HG02642 (cell line): ENCODE measurements around the gene LBHD2.
"Not testable (repeated sequence)": the region's sequence is repeated elsewhere in the genome, so short reads cannot be mapped to it uniquely, and the experiment has no call there.

Experiments
- ATAC-seq: cut with Tn5 transposase; IDR thresholded peaks from one replicate; pipeline ENCODE4 v1.9.1; 2021; ENCODE audit warnings: mild to moderate bottlenecking; ENCODE audit not compliant: unreplicated experiment, poor library complexity

The LBHD2 gene

GRCh38 chr14:103116636-103117035 is 32.6 kb downstream of the LBHD2 start:
- no peak for ATAC-seq

GRCh38 chr14:103117499-103117898 is 33.5 kb downstream of the LBHD2 start:
- not testable (repeated sequence) for ATAC-seq

- no peak for ATAC-seq
These were observed 34.1 kb downstream of the LBHD2 start for GRCh38 chr14:103118018-103118662.

- ATAC-seq, result no peak
These were observed 34.8 kb downstream of the LBHD2 start for GRCh38 chr14:103118663-103119404.

- ATAC-seq, result not testable (repeated sequence)
These were observed 35.5 kb downstream of the LBHD2 start for GRCh38 chr14:103119527-103119926.

- no peak for ATAC-seq
These were observed 37.3 kb downstream of the LBHD2 start for GRCh38 chr14:103121121-103121845.

GRCh38 chr14:103121846-103122584 is 38.0 kb downstream of the LBHD2 start:
- no peak for ATAC-seq

GRCh38 chr14:103122585-103122946 is 38.6 kb downstream of the LBHD2 start:
- no peak for ATAC-seq

- no peak for ATAC-seq
These were observed 39.1 kb downstream of the LBHD2 start, which contains the start of gene TNFAIP2 for GRCh38 chr14:103122947-103123633. TSS of gene TNFAIP2 (plus strand) at chr14:103123461. CDS start at chr14:103126458, 2,997 bp downstream.

- no peak for ATAC-seq
These were observed 39.9 kb downstream of the LBHD2 start for GRCh38 chr14:103123634-103124500.

GRCh38 chr14:103124501-103125001 is 40.5 kb downstream of the LBHD2 start:
- no peak for ATAC-seq

- ATAC-seq, result no peak
These were observed 41.4 kb downstream of the LBHD2 start for GRCh38 chr14:103125098-103126070.

- ATAC-seq, result no peak
These were observed 42.3 kb downstream of the LBHD2 start for GRCh38 chr14:103126088-103126872.

- no peak for ATAC-seq
These were observed 42.9 kb downstream of the LBHD2 start for GRCh38 chr14:103126873-103127304.

GRCh38 chr14:103127356-103127755 is 43.3 kb downstream of the LBHD2 start:
- no peak for ATAC-seq

- no peak for ATAC-seq
These were observed 44.0 kb downstream of the LBHD2 start for GRCh38 chr14:103127861-103128598.
